K562 (cell line): ENCODE measurements around the gene NTF4. TPM values are rescaled to one million over a fixed set of nuclear protein-coding genes. Genes with fewer than 3 reads are reported as not detected.
A peak's percentile ranks its signal among the peaks of the same experiment; 100 is the strongest.

Source experiments
- ATAC-seq: fragments of 200-7000 bp; cut with Tn5 transposase; 3 replicates; pipeline ENCODE4 v1.9.1; 2020; ENCODE audit warnings: moderate library complexity
- BruUV-seq: library from RNA; stranded (reverse); fragments of 400-500 nt; replicated peaks from 2 replicates; lab custom pipeline; 2021; lab: Mats Ljungman, UMichigan
- CTCF ChIA-PET: fragments of 300-600 bp; formaldehyde crosslinking; extraction: SDS; loops from one replicate; lab custom pipeline; 2021; ENCODE audit warnings: low intra/inter-chr PET ratio; lab: Yijun Ruan, JAX
- POLR2A ChIA-PET: fragments of 300-600, 350-650 bp; sonication (Branson Sonifier 250); formaldehyde crosslinking; extraction: SDS; loops from one replicate; lab custom pipeline; 2021; ENCODE audit warnings: antibody characterized with exemption, inconsistent platforms; lab: Yijun Ruan, JAX
- DNase-seq, 4 experiments: peaks; one replicate each; pipeline versions ENCODE4 v3.0.0 to v3.0.0-alpha.2; 2011 to 2018; ENCODE audit warnings: low spot score in 3 of 4, mixed read lengths in 3 of 4; ENCODE audit errors: extremely low read depth in 1 of 4
- FAIRE-seq: peaks from 2 replicates; lab custom pipeline; 2011; peaks lifted over from hg19 to GRCh38; lab: Jason Lieb, UNC
- H2AFZ ChIP-seq: 2 replicates; pipeline ENCODE4 v1.6.0; 2011; ENCODE audit warnings: low read depth, low read length, control low read depth, inconsistent platforms
- H3K27ac ChIP-seq: fragments of 200-600 bp; 3 replicates; pipeline ENCODE4 v1.8.0; 2011; ENCODE audit warnings: low read depth, mild to moderate bottlenecking, control low read depth, inconsistent platforms, low read length, moderate library complexity, mixed read lengths; ENCODE audit errors: extremely low read depth
- H3K27me3 ChIP-seq, 2 experiments: fragments of 300-600 bp in 1 of 2; 2 replicates in 1 of 2; 3 replicates in 1 of 2; pipeline versions ENCODE4 v1.6.0 to v1.8.0; 2011; ENCODE audit warnings: inconsistent platforms in 2 of 2, low read length in 2 of 2, mild to moderate bottlenecking in 1 of 2, mixed read lengths in 1 of 2, moderate library complexity in 1 of 2; ENCODE audit not compliant: control insufficient read depth in 2 of 2, insufficient read depth in 2 of 2
- H3K36me3 ChIP-seq: fragments of 300-600 bp; 3 replicates; pipeline ENCODE4 v1.8.0; 2011; ENCODE audit warnings: mild to moderate bottlenecking, low read length, inconsistent platforms; ENCODE audit not compliant: control insufficient read depth, insufficient read depth
- H3K4me1 ChIP-seq, 2 experiments: fragments of 200-600 bp in 1 of 2; replicated peaks in 1 of 2; 2 replicates in 1 of 2; 3 replicates in 1 of 2; pipeline versions ENCODE4 v1.5.1 to v1.8.0; 2011; ENCODE audit warnings: inconsistent platforms in 2 of 2, low read length in 2 of 2, mild to moderate bottlenecking in 1 of 2, mixed read lengths in 1 of 2, moderate library complexity in 1 of 2; ENCODE audit not compliant: control insufficient read depth in 2 of 2, insufficient read depth in 2 of 2
- H3K4me2 ChIP-seq: 2 replicates; pipeline ENCODE4 v1.6.1; 2011; ENCODE audit warnings: low read length, control low read depth, inconsistent platforms, mixed read lengths; ENCODE audit not compliant: insufficient read depth
- H3K4me3 ChIP-seq: fragments of 200-600 bp; sonication (generic), shearing (Covaris generic); 2 replicates; pipeline ENCODE4 v1.5.1; 2016; ENCODE audit warnings: control low read depth, inconsistent platforms
- H3K79me2 ChIP-seq: fragments of 200-600 bp; 3 replicates; pipeline ENCODE4 v1.8.0; 2011; ENCODE audit warnings: low read length, inconsistent platforms; ENCODE audit not compliant: control insufficient read depth, insufficient read depth
- H3K9ac ChIP-seq, 2 experiments: 2 replicates each; pipeline versions ENCODE4 v1.6.0 to v1.6.1; 2011; ENCODE audit warnings: low read depth in 2 of 2, low read length in 2 of 2, control low read depth in 1 of 2, inconsistent platforms in 1 of 2, mild to moderate bottlenecking in 1 of 2, mixed read lengths in 1 of 2; ENCODE audit not compliant: insufficient read depth in 1 of 2
- H3K9me1 ChIP-seq: one replicate; pipeline ENCODE4 v1.6.0; 2011; ENCODE audit warnings: inconsistent platforms, mild to moderate bottlenecking, low read length, moderate library complexity; ENCODE audit not compliant: control insufficient read depth, insufficient read depth
- H3K9me3 ChIP-seq: replicated peaks from 2 replicates; pipeline ENCODE4 v1.5.1; 2011; ENCODE audit warnings: low read depth, low read length, inconsistent platforms; ENCODE audit not compliant: control insufficient read depth, insufficient read depth
- H4K20me1 ChIP-seq: replicated peaks from 2 replicates; pipeline ENCODE4 v1.6.1; 2011; ENCODE audit warnings: low read length, inconsistent platforms, mixed read lengths; ENCODE audit not compliant: control insufficient read depth, insufficient read depth
- BRD4 ChIP-seq: fragments of 200-600 bp; sonication (generic); IDR thresholded peaks from 2 replicates; pipeline ENCODE4 v1.6.1; 2017; ENCODE audit warnings: inconsistent platforms
- CHD1 ChIP-seq: fragments of 200-600 bp; sonication (generic); IDR thresholded peaks from one replicate; pipeline ENCODE4 v1.6.1; 2012; ENCODE audit warnings: mild to moderate bottlenecking, moderate library complexity, low read length, inconsistent platforms
- DPF2 ChIP-seq: fragments of 450-650 bp; IDR thresholded peaks from 2 replicates; pipeline ENCODE4 v1.6.1; 2016
- ERF ChIP-seq: fragments of 450-650 bp; formaldehyde crosslinking; IDR thresholded peaks from 2 replicates; pipeline ENCODE4 v1.4.0; 2020; ENCODE audit warnings: mild to moderate bottlenecking, mixed read lengths
- MXI1 ChIP-seq: IDR thresholded peaks from 2 replicates; pipeline ENCODE4 v1.6.1; 2011; ENCODE audit warnings: low read depth, mild to moderate bottlenecking, improper control_type of control experiment, low read length
- NR2C1 ChIP-seq, 2 experiments: fragments of 450-650 bp; IDR thresholded peaks; 2 replicates each; pipeline ENCODE4 v1.6.1; 2017; ENCODE audit warnings: mild to moderate bottlenecking in 2 of 2, antibody characterized with exemption in 1 of 2, inconsistent platforms in 1 of 2, missing compliant biosample characterization in 1 of 2, missing genetic modification characterization in 1 of 2
- SIN3A ChIP-seq, 2 experiments: fragments of 150-350 bp in 1 of 2; IDR thresholded peaks; 2 replicates each; pipeline ENCODE4 v1.6.1; 2011 to 2016; ENCODE audit warnings: borderline replicate concordance in 2 of 2, low read depth in 2 of 2, low read length in 2 of 2, mild to moderate bottlenecking in 2 of 2, moderate library complexity in 2 of 2; ENCODE audit not compliant: control insufficient read depth in 1 of 2
- ZBTB1 ChIP-seq: sonication (generic); formaldehyde crosslinking; IDR thresholded peaks from 2 replicates; pipeline ENCODE4 v1.8.1; 2023; ENCODE audit warnings: missing genetic modification reagents, low read depth, mild to moderate bottlenecking, borderline replicate concordance
- ZNF436 ChIP-seq: fragments of 250-450, 450-650 bp; sonication (Bioruptor Pico); formaldehyde crosslinking; IDR thresholded peaks from 2 replicates; pipeline ENCODE4 v1.7.0; 2020; ENCODE audit warnings: mild to moderate bottlenecking
- WGBS: fragments of 100-300 bp; shearing (Covaris generic); methylation state at CpG from one replicate; pipeline ENCODE4 v1.1.6; 2016; ENCODE audit warnings: low coverage, mixed read lengths; ENCODE audit not compliant: insufficient coverage; ENCODE audit errors: missing lambda C conversion rate; 5-methylcytosine and 5-hydroxymethylcytosine counted together
- in situ Hi-C: fragments of 300-500 bp; cut with MboI; formaldehyde crosslinking; loops from 4 replicates; pipeline ENCODE4 v1.15.0; 2018; ENCODE audit warnings: inconsistent platforms, mixed read lengths
- intact Hi-C: fragments of 100-400 bp; cut with micrococcal nuclease; formaldehyde crosslinking; loops from 2 replicates; pipeline ENCODE4 v1.14.2; 2022
- polyA plus RNA-seq, 8 experiments: library from polyadenylated mRNA; depleted of rRNA in 4 of 8; stranded (reverse) in 5 of 8; unstranded in 3 of 8; fragments of >200 nt; fragmentation: Nextera tagmentation in 2 of 8; fragmentation: Illumina TruSeq in 1 of 8; extraction: Ambion mirVana in 2 of 8; extraction: Trizol in 1 of 8; gene quantifications; 2 replicates each; pipeline versions ENCODE4 v1.2.1 to v1.2.3, GENCODE V29; 2011 to 2014; ENCODE audit warnings: inconsistent platforms in 1 of 8, missing spikeins in 1 of 8
- total RNA-seq, 7 experiments: library from RNA; depleted of rRNA in 6 of 7; stranded (reverse); fragments of >200 nt in 6 of 7; fragmentation: Illumina TruSeq in 2 of 7; extraction: Trizol in 2 of 7; gene quantifications; 2 replicates each; pipeline versions ENCODE4 v1.2.1 to v1.2.3, GENCODE V29; 2011 to 2021; ENCODE audit warnings: low replicate concordance in 1 of 7
- TF ChIP-seq, protein P1 (sequence below), 2 experiments: fragments of 200-800 bp in 1 of 2; sonication (Bioruptor generic) in 1 of 2; sonication (generic) in 1 of 2; formaldehyde crosslinking in 1 of 2; IDR thresholded peaks in 1 of 2; conservative IDR thresholded peaks in 1 of 2; 2 replicates each; pipeline versions ENCODE4 v1.5.0 to v1.6.1; 2016 to 2020; ENCODE audit warnings: missing compliant biosample characterization in 1 of 2, missing genetic modification characterization in 1 of 2, missing genetic modification reagents in 1 of 2
- TF ChIP-seq, protein P2 (sequence below): fragments of 450-650 bp; formaldehyde crosslinking; IDR thresholded peaks from 2 replicates; pipeline ENCODE4 v1.4.0; 2020; ENCODE audit warnings: mild to moderate bottlenecking, moderate library complexity

Gene NTF4
- total and polyA plus RNA-seq, 9 of the 15 experiments (the other 6 are each of a cell fraction or from before 2014, with no cell fraction given), result not detected

DNA sequence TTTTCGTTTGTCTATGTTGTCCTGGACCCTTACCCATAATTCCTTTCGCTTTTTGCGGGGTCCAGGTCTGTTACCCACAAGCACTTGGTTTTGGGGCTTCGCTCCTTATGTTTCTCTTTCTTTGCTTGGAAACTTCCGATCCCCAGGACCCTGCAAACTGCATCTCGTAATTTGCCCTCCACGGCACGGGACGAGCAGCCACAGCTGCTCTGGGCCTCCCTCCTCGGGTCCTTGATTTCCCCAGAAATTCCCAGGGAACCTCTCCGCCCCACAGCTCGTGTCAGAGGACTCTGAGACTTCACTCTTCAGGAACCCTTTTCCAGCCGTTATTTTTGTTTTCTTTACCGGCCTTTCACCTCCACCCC is 21.2 kb upstream of the NTF4 start:
- H3K36me3 ChIP-seq, result peaks cover 40% of the 10 kb centered on the region
- H3K9me3 ChIP-seq, result no peaks in the 10 kb centered on the region
- intact Hi-C loops, result no loop called here
- 0% methylated on average over 13 of the region's 14 CpGs for WGBS
- no peaks in the 10 kb centered on the region for H3K27me3 ChIP-seq
- peaks cover 13 to 38% of the 10 kb centered on the region in 2 experiments; a peak in 4 of 5 replicates for H3K4me1 ChIP-seq
- H3K27ac ChIP-seq, result peak overlapping the region; percentile 94
- peak overlapping the region; percentile 89 for H2AFZ ChIP-seq
- FAIRE-seq, result no peak
- in situ Hi-C loops, result no loop called here
- peaks cover 26% of the 10 kb centered on the region for H4K20me1 ChIP-seq
- ChIA-PET POLR2A (interaction anchor here (0.6 to 2.1 kb wide), 3 partner anchors 10 to 26 kb away, joined by 3 to 9 read pairs (median 6); no protein-coding TSS in a partner anchor), CTCF (no interaction called here)
- TF ChIP-seq MXI1 (no peak), CHD1 (peak; percentile 80), BRD4 (0 out of 2 replicates have a peak, but pooled peaks have one; percentile 4), ERF (CRISPR knock-in tag) (no peak), DPF2 (0 out of 2 replicates have a peak, but pooled peaks have one; percentile 13), NR2C1 (IDR thresholded peaks at IDR 0.05) (0 out of 2 replicates have a peak, but pooled peaks have one; percentile 7), NR2C1 (tag; IDR thresholded peaks at IDR 0.05) (no peak), SIN3A (IDR thresholded peaks at IDR 0.05; ENCODE audit: borderline replicate concordance in 2 of 2, control insufficient read depth in 1 of 2, low read depth in 2 of 2, low read length in 2 of 2) (0 out of 4 replicates have a peak, but pooled peaks of 1 of the 2 experiments have one; percentile 8), ZNF436 (CRISPR knock-in tag) (no peak), ZBTB1 (CRISPR knock-in tag) (peak; percentile 30; the same call in 1 of the 2 replicates)
- TF ChIP-seq, protein P1, sequence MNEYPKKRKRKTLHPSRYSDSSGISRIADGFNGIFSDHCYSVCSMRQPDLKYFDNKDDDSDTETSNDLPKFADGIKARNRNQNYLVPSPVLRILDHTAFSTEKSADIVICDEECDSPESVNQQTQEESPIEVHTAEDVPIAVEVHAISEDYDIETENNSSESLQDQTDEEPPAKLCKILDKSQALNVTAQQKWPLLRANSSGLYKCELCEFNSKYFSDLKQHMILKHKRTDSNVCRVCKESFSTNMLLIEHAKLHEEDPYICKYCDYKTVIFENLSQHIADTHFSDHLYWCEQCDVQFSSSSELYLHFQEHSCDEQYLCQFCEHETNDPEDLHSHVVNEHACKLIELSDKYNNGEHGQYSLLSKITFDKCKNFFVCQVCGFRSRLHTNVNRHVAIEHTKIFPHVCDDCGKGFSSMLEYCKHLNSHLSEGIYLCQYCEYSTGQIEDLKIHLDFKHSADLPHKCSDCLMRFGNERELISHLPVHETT (CRISPR knock-in tag; conservative IDR thresholded peaks at IDR 0.05 in 1 of 2, IDR thresholded peaks at IDR 0.05 in 1 of 2), result 0 out of 4 replicates have a peak, but pooled peaks of 1 of the 2 experiments have one; percentile 13
- TF ChIP-seq, protein P2, sequence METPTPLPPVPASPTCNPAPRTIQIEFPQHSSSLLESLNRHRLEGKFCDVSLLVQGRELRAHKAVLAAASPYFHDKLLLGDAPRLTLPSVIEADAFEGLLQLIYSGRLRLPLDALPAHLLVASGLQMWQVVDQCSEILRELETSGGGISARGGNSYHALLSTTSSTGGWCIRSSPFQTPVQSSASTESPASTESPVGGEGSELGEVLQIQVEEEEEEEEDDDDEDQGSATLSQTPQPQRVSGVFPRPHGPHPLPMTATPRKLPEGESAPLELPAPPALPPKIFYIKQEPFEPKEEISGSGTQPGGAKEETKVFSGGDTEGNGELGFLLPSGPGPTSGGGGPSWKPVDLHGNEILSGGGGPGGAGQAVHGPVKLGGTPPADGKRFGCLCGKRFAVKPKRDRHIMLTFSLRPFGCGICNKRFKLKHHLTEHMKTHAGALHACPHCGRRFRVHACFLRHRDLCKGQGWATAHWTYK (CRISPR knock-in tag), result no peak
- no peaks in the 10 kb centered on the region for H3K9me1 ChIP-seq
- H3K9ac ChIP-seq, result peak overlapping the region; percentile 94 to 98
- ATAC-seq, result no peak
- H3K4me3 ChIP-seq, result peak overlapping the region; percentile 77
- peak overlapping the region; percentile 92 for H3K4me2 ChIP-seq
- no peak for DNase-seq
- BruUV-seq, result no TSS peak
- peaks cover 57% of the 10 kb centered on the region for H3K79me2 ChIP-seq
